ENCODE measurements around the gene P2RX6. TPM values are rescaled to one million over a fixed set of nuclear protein-coding genes. Genes with fewer than 3 reads are reported as not detected.

The P2RX6 gene
- total RNA-seq, 1 donor from 2014 or later: not detected

DNA sequence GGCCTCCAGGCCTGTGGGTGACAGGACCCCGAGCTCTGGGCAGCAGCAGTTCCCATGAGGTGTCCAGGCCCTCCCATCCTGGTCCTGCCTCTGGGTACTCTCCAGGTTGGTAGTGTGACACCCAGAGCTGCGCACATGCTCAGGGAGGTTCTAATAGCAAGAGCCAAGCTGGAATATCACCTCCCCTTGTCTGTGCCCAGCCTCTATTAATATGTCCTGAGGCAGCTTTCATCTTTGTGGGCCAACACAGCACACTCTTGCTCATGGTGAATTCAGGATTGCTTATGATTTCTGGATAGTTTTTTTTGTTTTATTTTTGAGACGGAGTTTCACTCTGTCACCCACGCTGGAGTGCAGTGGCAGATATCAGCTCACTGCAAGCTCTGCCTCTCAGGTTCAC, 3.3 kb downstream of the P2RX6 start:
- Mint-ChIP-seq H3K27me3 (ENCODE audit: unreplicated experiment) (peaks cover 14% of the 10 kb centered on the region), H3K27ac (ENCODE audit: unreplicated experiment) (no peak overlapping the region), H3K4me3 (ENCODE audit: unreplicated experiment) (no peak overlapping the region), H3K4me1 (ENCODE audit: unreplicated experiment) (peaks cover 7% of the 10 kb centered on the region), H3K9me3 (ENCODE audit: unreplicated experiment) (no peaks in the 10 kb centered on the region), H3K36me3 (ENCODE audit: low read depth, unreplicated experiment) (peaks cover 4% of the 10 kb centered on the region)
- TF ChIP-seq, protein P1, sequence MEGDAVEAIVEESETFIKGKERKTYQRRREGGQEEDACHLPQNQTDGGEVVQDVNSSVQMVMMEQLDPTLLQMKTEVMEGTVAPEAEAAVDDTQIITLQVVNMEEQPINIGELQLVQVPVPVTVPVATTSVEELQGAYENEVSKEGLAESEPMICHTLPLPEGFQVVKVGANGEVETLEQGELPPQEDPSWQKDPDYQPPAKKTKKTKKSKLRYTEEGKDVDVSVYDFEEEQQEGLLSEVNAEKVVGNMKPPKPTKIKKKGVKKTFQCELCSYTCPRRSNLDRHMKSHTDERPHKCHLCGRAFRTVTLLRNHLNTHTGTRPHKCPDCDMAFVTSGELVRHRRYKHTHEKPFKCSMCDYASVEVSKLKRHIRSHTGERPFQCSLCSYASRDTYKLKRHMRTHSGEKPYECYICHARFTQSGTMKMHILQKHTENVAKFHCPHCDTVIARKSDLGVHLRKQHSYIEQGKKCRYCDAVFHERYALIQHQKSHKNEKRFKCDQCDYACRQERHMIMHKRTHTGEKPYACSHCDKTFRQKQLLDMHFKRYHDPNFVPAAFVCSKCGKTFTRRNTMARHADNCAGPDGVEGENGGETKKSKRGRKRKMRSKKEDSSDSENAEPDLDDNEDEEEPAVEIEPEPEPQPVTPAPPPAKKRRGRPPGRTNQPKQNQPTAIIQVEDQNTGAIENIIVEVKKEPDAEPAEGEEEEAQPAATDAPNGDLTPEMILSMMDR (IDR thresholded peaks at IDR 0.05; ENCODE audit: unreplicated experiment): no peak
- DNase-seq (ENCODE audit: low spot score): no peak

DNA sequence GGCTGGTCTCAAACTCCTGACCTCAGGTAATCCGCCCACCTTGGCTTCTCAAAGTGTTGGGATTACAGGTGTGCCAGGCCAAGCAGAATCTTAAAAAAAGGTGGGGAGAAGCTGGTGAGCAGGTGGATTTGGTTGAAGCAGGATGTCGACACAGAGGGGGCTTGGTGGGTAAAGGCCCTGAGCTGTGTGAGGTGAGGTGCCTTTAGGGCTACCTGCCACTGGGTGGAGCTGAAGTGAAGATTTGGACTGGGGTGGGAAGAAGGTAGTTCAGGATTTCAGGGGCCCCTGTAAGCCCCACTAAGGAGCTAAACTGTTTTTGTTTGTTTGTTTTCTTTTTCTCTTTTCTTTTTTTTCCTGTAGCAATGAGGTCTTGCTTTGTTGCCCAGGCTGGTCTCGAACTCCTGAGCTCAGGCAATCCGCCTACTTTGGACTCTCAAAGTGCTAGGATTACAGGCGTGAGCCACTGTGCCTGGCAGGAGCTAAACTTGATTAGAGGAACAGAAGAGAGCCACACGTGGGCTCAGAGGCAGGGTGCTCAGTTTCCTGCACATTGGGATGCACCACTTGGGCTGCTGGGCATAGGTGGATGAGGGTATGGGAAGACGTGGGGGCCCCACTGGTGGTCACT, 6.0 kb downstream of the P2RX6 start:
- H3K9me3 Mint-ChIP-seq (ENCODE audit: unreplicated experiment): no peaks in the 10 kb centered on the region
- peaks cover 4% of the 10 kb centered on the region for H3K36me3 Mint-ChIP-seq (ENCODE audit: low read depth, unreplicated experiment)
- no peak for DNase-seq (ENCODE audit: low spot score)
- peaks cover 4% of the 10 kb centered on the region for H3K4me1 Mint-ChIP-seq (ENCODE audit: unreplicated experiment)
- H3K4me3 Mint-ChIP-seq (ENCODE audit: unreplicated experiment): no peak overlapping the region
- H3K27me3 Mint-ChIP-seq (ENCODE audit: unreplicated experiment): peaks cover 10% of the 10 kb centered on the region
- TF ChIP-seq, protein P1 (IDR thresholded peaks at IDR 0.05; ENCODE audit: unreplicated experiment): no peak
- peak overlapping the region; percentile 24 for H3K27ac Mint-ChIP-seq (ENCODE audit: unreplicated experiment)

DNA sequence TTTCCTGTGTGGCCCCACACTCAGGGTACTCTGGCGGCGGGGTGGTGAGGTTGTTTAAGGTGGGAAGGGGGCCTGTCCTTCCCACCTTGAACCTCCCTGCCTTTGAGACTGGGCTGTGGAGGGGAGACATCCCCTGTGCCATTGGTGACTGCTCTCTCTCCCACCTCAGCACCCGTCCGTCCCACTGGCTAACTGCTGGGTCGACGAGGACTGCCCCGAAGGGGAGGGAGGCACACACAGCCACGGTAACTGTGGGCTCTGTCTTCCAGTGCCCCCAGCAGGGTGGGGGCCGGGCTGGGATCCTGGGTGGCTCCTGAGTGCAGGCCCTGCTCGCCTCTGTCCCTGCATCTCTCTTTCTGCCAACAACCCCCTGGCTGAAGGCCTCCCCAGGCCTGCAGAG, 7.5 kb downstream of the P2RX6 start:
- H3K27me3 Mint-ChIP-seq (ENCODE audit: unreplicated experiment): peaks cover 6% of the 10 kb centered on the region
- peaks cover 4% of the 10 kb centered on the region for H3K4me1 Mint-ChIP-seq (ENCODE audit: unreplicated experiment)
- TF ChIP-seq, protein P1 (IDR thresholded peaks at IDR 0.05; ENCODE audit: unreplicated experiment): no peak
- no peak overlapping the region for H3K27ac Mint-ChIP-seq (ENCODE audit: unreplicated experiment)
- DNase-seq (ENCODE audit: low spot score): no peak
- H3K36me3 Mint-ChIP-seq (ENCODE audit: low read depth, unreplicated experiment): peaks cover 4% of the 10 kb centered on the region
- no peak overlapping the region for H3K4me3 Mint-ChIP-seq (ENCODE audit: unreplicated experiment)
- H3K9me3 Mint-ChIP-seq (ENCODE audit: unreplicated experiment): no peaks in the 10 kb centered on the region

DNA sequence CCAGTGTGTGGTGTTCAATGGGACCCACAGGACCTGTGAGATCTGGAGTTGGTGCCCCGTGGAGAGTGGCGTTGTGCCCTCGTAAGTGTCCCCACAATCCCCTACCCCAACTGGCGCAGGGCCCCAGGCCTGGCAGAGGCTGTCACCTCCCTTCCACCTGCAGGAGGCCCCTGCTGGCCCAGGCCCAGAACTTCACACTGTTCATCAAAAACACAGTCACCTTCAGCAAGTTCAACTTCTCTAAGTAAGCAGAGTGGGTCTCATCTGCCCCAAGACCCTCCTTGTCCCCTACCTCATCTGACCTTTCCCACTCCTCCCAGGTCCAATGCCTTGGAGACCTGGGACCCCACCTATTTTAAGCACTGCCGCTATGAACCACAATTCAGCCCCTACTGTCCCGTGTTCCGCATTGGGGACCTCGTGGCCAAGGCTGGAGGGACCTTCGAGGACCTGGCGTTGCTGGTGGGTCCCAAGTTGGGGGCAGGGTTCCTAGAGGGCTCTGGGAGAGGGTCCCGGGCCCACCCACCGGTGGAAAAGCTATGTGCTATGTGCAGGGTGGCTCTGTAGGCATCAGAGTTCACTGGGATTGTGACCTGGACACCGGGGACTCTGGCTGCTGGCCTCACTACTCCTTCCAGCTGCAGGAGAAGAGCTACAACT, 8.1 kb downstream of the P2RX6 start:
- peaks cover 4% of the 10 kb centered on the region for H3K4me1 Mint-ChIP-seq (ENCODE audit: unreplicated experiment)
- peaks cover 6% of the 10 kb centered on the region for H3K27me3 Mint-ChIP-seq (ENCODE audit: unreplicated experiment)
- peaks cover 4% of the 10 kb centered on the region for H3K36me3 Mint-ChIP-seq (ENCODE audit: low read depth, unreplicated experiment)
- TF ChIP-seq, protein P1 (IDR thresholded peaks at IDR 0.05; ENCODE audit: unreplicated experiment): peak; percentile 18
- H3K9me3 Mint-ChIP-seq (ENCODE audit: unreplicated experiment): no peaks in the 10 kb centered on the region
- DNase-seq (ENCODE audit: low spot score): no peak
- H3K27ac Mint-ChIP-seq (ENCODE audit: unreplicated experiment): no peak overlapping the region
- no peak overlapping the region for H3K4me3 Mint-ChIP-seq (ENCODE audit: unreplicated experiment)

DNA sequence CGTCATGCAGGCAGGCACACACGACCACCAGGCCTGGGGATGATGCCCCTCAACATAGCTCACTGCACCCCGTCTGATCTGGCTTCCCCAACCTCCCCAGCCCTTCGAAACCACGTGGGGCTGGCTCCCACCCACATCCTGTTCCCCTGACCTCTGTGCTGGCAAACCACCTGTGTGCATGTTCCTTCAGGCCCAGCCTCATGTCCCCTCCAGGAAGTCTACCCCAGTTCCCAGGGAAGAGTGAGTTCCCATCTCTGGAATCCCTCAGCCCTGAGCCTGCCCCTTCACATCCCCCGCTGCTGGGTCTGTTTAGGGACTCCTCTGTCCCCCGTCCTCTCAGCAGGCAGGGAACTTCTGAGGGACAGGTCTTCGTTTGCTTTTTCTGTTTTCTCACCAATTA, 10.3 kb downstream of the P2RX6 start:
- no peaks in the 10 kb centered on the region for H3K36me3 Mint-ChIP-seq (ENCODE audit: low read depth, unreplicated experiment)
- H3K4me1 Mint-ChIP-seq (ENCODE audit: unreplicated experiment): peaks cover 4% of the 10 kb centered on the region
- peaks cover 9% of the 10 kb centered on the region for H3K27me3 Mint-ChIP-seq (ENCODE audit: unreplicated experiment)
- TF ChIP-seq, protein P1 (IDR thresholded peaks at IDR 0.05; ENCODE audit: unreplicated experiment): no peak
- no peak overlapping the region for H3K4me3 Mint-ChIP-seq (ENCODE audit: unreplicated experiment)
- no peaks in the 10 kb centered on the region for H3K9me3 Mint-ChIP-seq (ENCODE audit: unreplicated experiment)
- no peak for DNase-seq (ENCODE audit: low spot score)
- no peak overlapping the region for H3K27ac Mint-ChIP-seq (ENCODE audit: unreplicated experiment)

Data from endothelial cell (in vitro differentiated cells).